Type B pancreatic cell (in vitro differentiated cells): Measurements from ENCODE around the gene ZNF687. TPM values are rescaled to one million over a fixed set of nuclear protein-coding genes. Genes with fewer than 3 reads are reported as not detected.

Experiments
- DNase-seq: peaks from one replicate; pipeline ENCODE4 v3.0.0; 2021; ENCODE audit warnings: mixed read lengths; ENCODE audit not compliant: unreplicated experiment; ENCODE audit errors: extremely low spot score
- H3K27ac Mint-ChIP-seq: 2 replicates; pipeline ENCODE4 v1.8.0; 2021; ENCODE audit warnings: mild to moderate bottlenecking, mixed read lengths
- H3K27me3 Mint-ChIP-seq: 2 replicates; pipeline ENCODE4 v1.8.0; 2021; ENCODE audit warnings: mixed read lengths
- H3K36me3 Mint-ChIP-seq: 2 replicates; pipeline ENCODE4 v1.8.0; 2021; ENCODE audit warnings: mixed read lengths
- H3K4me1 Mint-ChIP-seq: one replicate; pipeline ENCODE4 v1.8.0; 2021; ENCODE audit warnings: mixed read lengths; ENCODE audit not compliant: unreplicated experiment
- H3K4me3 Mint-ChIP-seq: 2 replicates; pipeline ENCODE4 v1.8.0; 2021; ENCODE audit warnings: mild to moderate bottlenecking, mixed read lengths
- H3K9me3 Mint-ChIP-seq: 2 replicates; pipeline ENCODE4 v1.8.0; 2021; ENCODE audit warnings: mixed read lengths
- CTCF ChIP-seq: fragments of 200-600 bp; sonication (generic); conservative IDR thresholded peaks from 2 replicates; pipeline ENCODE4 v1.5.0; 2021; ENCODE audit warnings: antibody characterized with exemption, mild to moderate bottlenecking
- total RNA-seq: library from RNA; stranded (reverse); gene quantifications from 2 replicates; pipeline ENCODE4 v1.2.1, GENCODE V29; 2021; ENCODE audit warnings: low replicate concordance

ZNF687 gene
- total RNA-seq, 1 donor from 2014 or later = 31.7 TPM

- Mint-ChIP-seq H3K4me1 (peaks cover 16% of the 10 kb centered on the region), H3K27me3 (no peaks in the 10 kb centered on the region), H3K9me3 (no peaks in the 10 kb centered on the region)
Measured at GRCh38 chr1:151259351-151259750, 22.7 kb upstream of the ZNF687 start.

GRCh38 chr1:151265446-151266236, 16.5 kb upstream of the ZNF687 start:
- DNase-seq = no peak
- Mint-ChIP-seq H3K27ac (peak overlapping the region; percentile 33), H3K36me3 (peaks cover 33% of the 10 kb centered on the region), H3K9me3 (no peaks in the 10 kb centered on the region), H3K4me3 (no peak overlapping the region), H3K27me3 (no peaks in the 10 kb centered on the region), H3K4me1 (no peaks in the 10 kb centered on the region)
- no peak for TF ChIP-seq CTCF

More at GRCh38 chr1:151259351-151259750, 22.7 kb upstream of the ZNF687 start:
- H3K36me3 Mint-ChIP-seq = peaks cover 10% of the 10 kb centered on the region
- no peak overlapping the region for H3K4me3 Mint-ChIP-seq
- no peak overlapping the region for H3K27ac Mint-ChIP-seq
- no peak for DNase-seq
- TF ChIP-seq CTCF = no peak

- Mint-ChIP-seq H3K27me3 (no peaks in the 10 kb centered on the region), H3K27ac (no peak overlapping the region), H3K36me3 (peaks cover 33% of the 10 kb centered on the region), H3K4me1 (no peaks in the 10 kb centered on the region), H3K4me3 (no peak overlapping the region), H3K9me3 (no peaks in the 10 kb centered on the region)
- no peak for TF ChIP-seq CTCF
- DNase-seq = no peak
Measured at GRCh38 chr1:151266315-151266714, 15.8 kb upstream of the ZNF687 start.

GRCh38 chr1:151266821-151267220, 15.3 kb upstream of the ZNF687 start:
- no peak overlapping the region for H3K4me3 Mint-ChIP-seq
- no peak for DNase-seq
- peaks cover 33% of the 10 kb centered on the region for H3K36me3 Mint-ChIP-seq
- no peak overlapping the region for H3K27ac Mint-ChIP-seq
- H3K27me3 Mint-ChIP-seq = no peaks in the 10 kb centered on the region
- no peaks in the 10 kb centered on the region for H3K4me1 Mint-ChIP-seq
- TF ChIP-seq CTCF = no peak
- no peaks in the 10 kb centered on the region for H3K9me3 Mint-ChIP-seq

GRCh38 chr1:151267760-151268159, 14.3 kb upstream of the ZNF687 start:
- peaks cover 29% of the 10 kb centered on the region for H3K36me3 Mint-ChIP-seq
- H3K4me1 Mint-ChIP-seq = no peaks in the 10 kb centered on the region
- TF ChIP-seq CTCF = no peak
- H3K27ac Mint-ChIP-seq = no peak overlapping the region
- H3K9me3 Mint-ChIP-seq = no peaks in the 10 kb centered on the region
- no peaks in the 10 kb centered on the region for H3K27me3 Mint-ChIP-seq
- no peak overlapping the region for H3K4me3 Mint-ChIP-seq
- DNase-seq = no peak
